ENCODE results near the gene REELD1. TPM values are rescaled to one million over a fixed set of nuclear protein-coding genes. Genes with fewer than 3 reads are reported as not detected.

Gene REELD1
- total RNA-seq, 2 experiments from 2014 or later, result 1.7 to 2.0 TPM

DNA sequence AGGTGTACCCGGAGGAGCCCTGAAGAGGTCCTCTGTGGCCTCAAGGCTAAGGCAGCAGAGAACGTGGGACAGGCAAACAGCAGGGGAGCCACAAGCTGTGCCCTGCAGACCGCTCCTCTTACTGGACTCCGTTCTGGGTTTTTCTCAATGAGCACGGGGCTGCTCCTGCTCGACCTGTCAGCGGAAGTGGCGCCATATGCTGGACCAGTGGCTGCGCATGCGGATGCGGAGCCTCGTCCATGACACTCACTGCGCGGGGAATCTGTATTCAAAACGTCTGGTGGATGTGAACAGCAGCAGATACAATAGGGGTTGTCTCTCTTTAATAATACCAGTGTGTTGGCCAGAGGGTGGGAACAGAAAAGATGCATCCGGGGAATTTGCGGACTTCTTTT is 29.5 kb downstream of the REELD1 start:
- no peaks in the 10 kb centered on the region for H3K9me3 Mint-ChIP-seq
- no peak overlapping the region for H3K4me3 Mint-ChIP-seq
- ATAC-seq (ENCODE audit: poor library complexity), result no peak
- H3K27me3 Mint-ChIP-seq, result peaks cover 10% of the 10 kb centered on the region
- TF ChIP-seq, protein P1, sequence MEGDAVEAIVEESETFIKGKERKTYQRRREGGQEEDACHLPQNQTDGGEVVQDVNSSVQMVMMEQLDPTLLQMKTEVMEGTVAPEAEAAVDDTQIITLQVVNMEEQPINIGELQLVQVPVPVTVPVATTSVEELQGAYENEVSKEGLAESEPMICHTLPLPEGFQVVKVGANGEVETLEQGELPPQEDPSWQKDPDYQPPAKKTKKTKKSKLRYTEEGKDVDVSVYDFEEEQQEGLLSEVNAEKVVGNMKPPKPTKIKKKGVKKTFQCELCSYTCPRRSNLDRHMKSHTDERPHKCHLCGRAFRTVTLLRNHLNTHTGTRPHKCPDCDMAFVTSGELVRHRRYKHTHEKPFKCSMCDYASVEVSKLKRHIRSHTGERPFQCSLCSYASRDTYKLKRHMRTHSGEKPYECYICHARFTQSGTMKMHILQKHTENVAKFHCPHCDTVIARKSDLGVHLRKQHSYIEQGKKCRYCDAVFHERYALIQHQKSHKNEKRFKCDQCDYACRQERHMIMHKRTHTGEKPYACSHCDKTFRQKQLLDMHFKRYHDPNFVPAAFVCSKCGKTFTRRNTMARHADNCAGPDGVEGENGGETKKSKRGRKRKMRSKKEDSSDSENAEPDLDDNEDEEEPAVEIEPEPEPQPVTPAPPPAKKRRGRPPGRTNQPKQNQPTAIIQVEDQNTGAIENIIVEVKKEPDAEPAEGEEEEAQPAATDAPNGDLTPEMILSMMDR (IDR thresholded peaks at IDR 0.05), result no peak
- H3K4me1 Mint-ChIP-seq (ENCODE audit: low read depth), result peaks cover 20% of the 10 kb centered on the region
- Histone ChIP-seq H3K27me3 (ENCODE audit: control insufficient read depth in 1 of 2, insufficient read depth in 2 of 2, low read length in 2 of 2) (no peaks in the 10 kb centered on the region), H3K9me3 (ENCODE audit: control insufficient read depth in 1 of 2, insufficient read depth in 1 of 2, low read length in 2 of 2) (no peaks in the 10 kb centered on the region), H3K27ac (ENCODE audit: low read depth in 1 of 2, low read length in 2 of 2) (no peak overlapping the region), H3K36me3 (ENCODE audit: insufficient read depth, low read length) (no peaks in the 10 kb centered on the region), H3K4me3 (ENCODE audit: low read length) (no peak overlapping the region), H3K4me1 (ENCODE audit: insufficient read depth, low read length) (peaks cover 14% of the 10 kb centered on the region)
- H3K27ac Mint-ChIP-seq, result no peak overlapping the region
- ChIA-PET CTCF (no interaction called here), POLR2A (interaction anchor here (0.6 kb wide), 1 partner anchor 30 kb away, joined by 3 read pairs; no protein-coding TSS in a partner anchor)
- DNase-seq, result no peak
- no peaks in the 10 kb centered on the region for H3K36me3 Mint-ChIP-seq (ENCODE audit: low read depth)
- intact Hi-C loops (cut with DNase I, micrococcal nuclease), result loop anchor here (2.0 kb wide), 3 partner anchors 671 to 855 kb away; no protein-coding TSS in a partner anchor

DNA sequence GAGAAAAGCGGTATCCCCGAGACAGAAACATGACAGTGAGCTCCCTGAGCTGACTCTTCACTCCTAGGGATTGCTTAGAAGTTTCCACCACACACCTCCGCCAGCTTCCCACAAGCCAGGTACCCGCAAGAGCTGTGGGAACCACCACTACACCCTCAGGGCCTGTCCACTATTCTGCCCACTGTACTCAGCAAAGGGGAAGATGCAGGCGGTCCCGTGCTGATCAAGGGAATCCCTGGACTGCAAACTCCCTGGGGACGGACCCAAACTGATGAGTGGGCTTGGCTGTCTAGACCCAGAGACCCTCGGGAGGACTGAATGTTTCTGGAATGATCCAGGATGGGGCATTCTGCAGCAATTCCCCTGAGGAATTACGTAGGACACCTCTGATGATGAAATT is 30.2 kb downstream of the REELD1 start:
- intact Hi-C loops (cut with DNase I, micrococcal nuclease), result no loop called here
- Histone ChIP-seq H3K4me3 (ENCODE audit: low read length) (no peak overlapping the region), H3K27me3 (ENCODE audit: control insufficient read depth in 1 of 2, insufficient read depth in 2 of 2, low read length in 2 of 2) (no peaks in the 10 kb centered on the region), H3K9me3 (ENCODE audit: control insufficient read depth in 1 of 2, insufficient read depth in 1 of 2, low read length in 2 of 2) (no peaks in the 10 kb centered on the region), H3K27ac (ENCODE audit: low read depth in 1 of 2, low read length in 2 of 2) (no peak overlapping the region), H3K4me1 (ENCODE audit: insufficient read depth, low read length) (peaks cover 14% of the 10 kb centered on the region), H3K36me3 (ENCODE audit: insufficient read depth, low read length) (no peaks in the 10 kb centered on the region)
- TF ChIP-seq, protein P1 (IDR thresholded peaks at IDR 0.05), result no peak
- Mint-ChIP-seq H3K27me3 (peaks cover 5% of the 10 kb centered on the region), H3K36me3 (ENCODE audit: low read depth) (no peaks in the 10 kb centered on the region), H3K4me3 (no peak overlapping the region), H3K4me1 (ENCODE audit: low read depth) (peaks cover 20% of the 10 kb centered on the region), H3K9me3 (no peaks in the 10 kb centered on the region), H3K27ac (no peak overlapping the region)
- no peak for ATAC-seq (ENCODE audit: poor library complexity)
- no peak for DNase-seq
- ChIA-PET POLR2A (interaction anchor here (0.6 kb wide), 1 partner anchor 31 kb away, joined by 3 read pairs; no protein-coding TSS in a partner anchor), CTCF (no interaction called here)

DNA sequence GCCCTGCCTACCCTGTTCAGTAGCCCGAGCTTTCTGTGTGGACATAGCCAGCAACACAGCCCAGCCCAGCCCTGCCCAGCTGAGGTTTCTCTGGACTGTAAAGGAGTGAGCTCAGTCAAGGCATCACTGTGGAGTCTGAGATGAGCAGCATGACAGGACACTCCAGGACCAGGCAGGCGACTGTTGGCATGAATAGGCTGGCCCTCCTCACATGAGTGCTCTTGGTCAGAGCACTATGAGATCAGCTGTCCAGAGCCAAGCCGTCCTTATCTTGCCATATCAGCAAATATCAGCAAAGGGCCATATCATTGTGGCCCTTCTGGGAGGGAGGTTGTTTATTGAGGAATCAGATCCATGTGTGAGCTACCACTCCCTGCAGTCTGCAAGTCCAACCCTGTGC is 30.9 kb downstream of the REELD1 start:
- DNase-seq, result no peak
- TF ChIP-seq, protein P1 (IDR thresholded peaks at IDR 0.05), result no peak
- peaks cover 4% of the 10 kb centered on the region for H3K27me3 Mint-ChIP-seq
- no peak overlapping the region for H3K27ac Mint-ChIP-seq
- Histone ChIP-seq H3K9me3 (ENCODE audit: control insufficient read depth in 1 of 2, insufficient read depth in 1 of 2, low read length in 2 of 2) (no peaks in the 10 kb centered on the region), H3K27ac (ENCODE audit: low read depth in 1 of 2, low read length in 2 of 2) (no peak overlapping the region), H3K27me3 (ENCODE audit: control insufficient read depth in 1 of 2, insufficient read depth in 2 of 2, low read length in 2 of 2) (no peaks in the 10 kb centered on the region), H3K4me1 (ENCODE audit: insufficient read depth, low read length) (peaks cover 14% of the 10 kb centered on the region), H3K36me3 (ENCODE audit: insufficient read depth, low read length) (no peaks in the 10 kb centered on the region), H3K4me3 (ENCODE audit: low read length) (no peak overlapping the region)
- H3K4me1 Mint-ChIP-seq (ENCODE audit: low read depth), result peaks cover 20% of the 10 kb centered on the region
- no peaks in the 10 kb centered on the region for H3K9me3 Mint-ChIP-seq
- H3K4me3 Mint-ChIP-seq, result no peak overlapping the region
- H3K36me3 Mint-ChIP-seq (ENCODE audit: low read depth), result no peaks in the 10 kb centered on the region
- CTCF ChIA-PET, result no interaction called here
- POLR2A ChIA-PET, result no interaction called here
- intact Hi-C loops (cut with DNase I, micrococcal nuclease), result no loop called here
- ATAC-seq (ENCODE audit: poor library complexity), result no peak
